H1 (cell line): ENCODE data around the gene ZBTB7A. TPM values are rescaled to one million over a fixed set of nuclear protein-coding genes. Genes with fewer than 3 reads are reported as not detected.

Source experiments
- CTCF ChIA-PET: fragments of 300-600 bp; sonication (Branson Sonifier 250); formaldehyde crosslinking; loops from one replicate; lab custom pipeline; 2021; ENCODE audit not compliant: partially characterized antibody; lab: Charles Lee
- POLR2A ChIA-PET: fragments of 300-600 bp; sonication (Branson Sonifier 250); formaldehyde crosslinking; loops from one replicate; lab custom pipeline; 2021; ENCODE audit warnings: inconsistent platforms; ENCODE audit not compliant: partially characterized antibody; lab: Charles Lee
- DNase-seq, 2 experiments: peaks; one replicate each; pipeline versions ENCODE4 v3.0.0 to v3.0.0-alpha.2; 2010 to 2022; ENCODE audit warnings: low spot score in 2 of 2, low read depth in 1 of 2, mixed read lengths in 1 of 2
- FAIRE-seq: peaks from 2 replicates; lab custom pipeline; 2011; peaks lifted over from hg19 to GRCh38; lab: Jason Lieb, UNC
- H2AFZ ChIP-seq: 2 replicates; pipeline ENCODE4 v1.8.1; 2012; ENCODE audit warnings: low read length, inconsistent platforms
- H2AK5ac ChIP-seq: 2 replicates; pipeline ENCODE4 v1.6.1; 2013; ENCODE audit warnings: low read depth, low read length
- H2BK120ac ChIP-seq: replicated peaks from 2 replicates; pipeline ENCODE3; 2013; ENCODE audit warnings: low read depth, low read length, inconsistent platforms
- H2BK12ac ChIP-seq: 2 replicates; pipeline ENCODE4 v1.6.1; 2013; ENCODE audit warnings: low read depth, low read length
- H2BK15ac ChIP-seq: 2 replicates; pipeline ENCODE4 v1.6.1; 2013; ENCODE audit warnings: low read length
- H2BK20ac ChIP-seq: 2 replicates; pipeline ENCODE4 v1.6.1; 2013; ENCODE audit warnings: low read length
- H2BK5ac ChIP-seq: 2 replicates; pipeline ENCODE4 v1.6.1; 2013; ENCODE audit warnings: low read depth, low read length
- H3K14ac ChIP-seq: 2 replicates; pipeline ENCODE4 v1.6.1; 2013; ENCODE audit warnings: inconsistent platforms; ENCODE audit not compliant: insufficient read length
- H3K18ac ChIP-seq: 2 replicates; pipeline ENCODE4 v1.6.1; 2013; ENCODE audit warnings: low read length; ENCODE audit errors: extremely low read depth
- H3K23ac ChIP-seq: 2 replicates; pipeline ENCODE4 v1.6.1; 2013; ENCODE audit warnings: inconsistent platforms; ENCODE audit not compliant: insufficient read length
- H3K23me2 ChIP-seq: 2 replicates; pipeline ENCODE4 v1.6.1; 2013; ENCODE audit warnings: low read depth, low read length
- H3K27ac ChIP-seq: 2 replicates; pipeline ENCODE4 v1.6.1; 2011; ENCODE audit warnings: low read depth, low read length, inconsistent platforms
- H3K27me3 ChIP-seq, 4 experiments: replicated peaks in 1 of 4; 1 replicate in 1 of 4; 2 replicates in 3 of 4; pipeline versions ENCODE4 v1.6.1 to v1.8.1; 2011 to 2013; ENCODE audit warnings: low read length in 3 of 4, mild to moderate bottlenecking in 3 of 4, inconsistent platforms in 2 of 4, mixed read lengths in 2 of 4, moderate library complexity in 1 of 4; ENCODE audit not compliant: control insufficient read depth in 3 of 4, insufficient read depth in 3 of 4; ENCODE audit errors: extremely low read depth in 1 of 4
- H3K36me3 ChIP-seq, 4 experiments: 2 replicates each; pipeline versions ENCODE4 v1.6.1 to v1.8.1; 2011 to 2013; ENCODE audit warnings: mild to moderate bottlenecking in 4 of 4, low read length in 3 of 4, moderate library complexity in 2 of 4, control low read depth in 1 of 4, inconsistent platforms in 1 of 4; ENCODE audit not compliant: insufficient read depth in 4 of 4, control insufficient read depth in 2 of 4
- H3K4ac ChIP-seq: replicated peaks from 2 replicates; pipeline ENCODE3; 2013; ENCODE audit warnings: low read length, low read depth, mixed read lengths, inconsistent platforms; ENCODE audit not compliant: insufficient read length
- H3K4me1 ChIP-seq, 4 experiments: replicated peaks in 1 of 4; 1 replicate in 1 of 4; 2 replicates in 3 of 4; pipeline versions ENCODE4 v1.6.1 to v1.8.1; 2011 to 2013; ENCODE audit warnings: low read length in 3 of 4, inconsistent platforms in 2 of 4, mixed read lengths in 1 of 4; ENCODE audit not compliant: insufficient read depth in 4 of 4, control insufficient read depth in 3 of 4
- H3K4me2 ChIP-seq, 2 experiments: 2 replicates each; pipeline versions ENCODE4 v1.6.1 to v1.8.1; 2011 to 2013; ENCODE audit warnings: low read depth in 2 of 2, low read length in 2 of 2, control low read depth in 1 of 2, inconsistent platforms in 1 of 2, mild to moderate bottlenecking in 1 of 2; ENCODE audit not compliant: insufficient read depth in 1 of 2
- H3K4me3 ChIP-seq, 4 experiments: fragments of 200-600, 300-600 bp in 1 of 4; sonication (generic), shearing (Covaris generic), sonication (Bioruptor Twin) in 1 of 4; 2 replicates each; pipeline versions ENCODE4 v1.5.1 to v1.8.1; 2011 to 2016; ENCODE audit warnings: low read length in 4 of 4, low read depth in 3 of 4, control low read depth in 2 of 4, inconsistent platforms in 2 of 4, mild to moderate bottlenecking in 2 of 4, mixed read lengths in 1 of 4, moderate library complexity in 1 of 4; ENCODE audit not compliant: insufficient read depth in 2 of 4; ENCODE audit errors: extremely low read depth in 1 of 4
- H3K56ac ChIP-seq: replicated peaks from 2 replicates; pipeline ENCODE3; 2013; ENCODE audit warnings: low read depth, mild to moderate bottlenecking, mixed read lengths, low read length, inconsistent platforms; ENCODE audit not compliant: insufficient read length
- H3K79me1 ChIP-seq: 2 replicates; pipeline ENCODE4 v1.6.1; 2013; ENCODE audit warnings: low read depth, low read length, control low read depth
- H3K79me2 ChIP-seq, 2 experiments: 2 replicates each; pipeline versions ENCODE4 v1.6.1 to v1.8.1; 2012 to 2013; ENCODE audit warnings: low read length in 2 of 2, mild to moderate bottlenecking in 2 of 2, inconsistent platforms in 1 of 2; ENCODE audit not compliant: insufficient read depth in 2 of 2, control insufficient read depth in 1 of 2
- H3K9ac ChIP-seq, 4 experiments: replicated peaks in 1 of 4; 1 replicate in 1 of 4; 2 replicates in 3 of 4; pipeline versions ENCODE4 v1.6.1 to v1.8.1; 2011 to 2013; ENCODE audit warnings: low read depth in 3 of 4, low read length in 3 of 4, control low read depth in 2 of 4, mild to moderate bottlenecking in 2 of 4, moderate library complexity in 2 of 4, inconsistent platforms in 1 of 4; ENCODE audit errors: extremely low read depth in 1 of 4
- H3K9me3 ChIP-seq, 2 experiments: 2 replicates each; pipeline versions ENCODE4 v1.6.1 to v1.8.1; 2012 to 2013; ENCODE audit warnings: mild to moderate bottlenecking in 2 of 2, moderate library complexity in 2 of 2, control low read depth in 1 of 2, inconsistent platforms in 1 of 2, low read depth in 1 of 2, low read length in 1 of 2, mixed read lengths in 1 of 2; ENCODE audit not compliant: insufficient read depth in 2 of 2
- H4K20me1 ChIP-seq, 2 experiments: replicated peaks in 1 of 2; 2 replicates each; pipeline versions ENCODE3 to v1.8.1; 2011 to 2013; ENCODE audit warnings: inconsistent platforms in 2 of 2, low read length in 2 of 2, mild to moderate bottlenecking in 1 of 2; ENCODE audit not compliant: insufficient read depth in 2 of 2, control insufficient read depth in 1 of 2
- H4K5ac ChIP-seq: 2 replicates; pipeline ENCODE4 v1.6.1; 2013; ENCODE audit warnings: low read length, low read depth, mixed read lengths, inconsistent platforms; ENCODE audit not compliant: insufficient read length
- H4K8ac ChIP-seq: 2 replicates; pipeline ENCODE4 v1.8.0; 2013; ENCODE audit warnings: mild to moderate bottlenecking, moderate library complexity, low read length, inconsistent platforms; ENCODE audit not compliant: insufficient read depth; ENCODE audit errors: extremely low read depth
- H4K91ac ChIP-seq: replicated peaks from 2 replicates; pipeline ENCODE3; 2013; ENCODE audit warnings: low read length, mixed read lengths, inconsistent platforms; ENCODE audit not compliant: insufficient read length
- CBX8 ChIP-seq: fragments of 300-800, 300-1000 bp; sonication (generic); IDR thresholded peaks from 2 replicates; pipeline ENCODE4 v1.7.1; 2016; ENCODE audit warnings: low read depth, low read length, borderline replicate concordance
- CHD1 ChIP-seq: IDR thresholded peaks from 2 replicates; pipeline ENCODE4 v1.6.1; 2012; ENCODE audit warnings: low read depth, low read length, improper control_type of control experiment
- CREB1 ChIP-seq: IDR thresholded peaks from 2 replicates; pipeline ENCODE4 v1.6.1; 2012; ENCODE audit warnings: inconsistent platforms
- CTBP2 ChIP-seq: IDR thresholded peaks from 2 replicates; pipeline ENCODE4 v1.7.0; 2011; ENCODE audit warnings: borderline replicate concordance, mild to moderate bottlenecking, moderate library complexity, mixed read lengths, low read length; ENCODE audit not compliant: insufficient read depth, insufficient read length
- GTF2F1 ChIP-seq: IDR thresholded peaks from 2 replicates; pipeline ENCODE4 v1.6.1; 2012; ENCODE audit warnings: low read depth, low read length, improper control_type of control experiment, borderline replicate concordance
- HDAC2 ChIP-seq, 2 experiments: fragments of 300-600 bp in 1 of 2; sonication (generic) in 1 of 2; IDR thresholded peaks; 2 replicates each; pipeline ENCODE4 v1.6.1; 2011 to 2012; ENCODE audit warnings: low read depth in 2 of 2, low read length in 2 of 2, mild to moderate bottlenecking in 2 of 2, moderate library complexity in 2 of 2, borderline replicate concordance in 1 of 2, inconsistent platforms in 1 of 2
- KDM1A ChIP-seq: fragments of 200-600, 300-600 bp; sonication (generic); IDR thresholded peaks from 2 replicates; pipeline ENCODE4 v1.7.1; 2016; ENCODE audit warnings: mild to moderate bottlenecking, low read length, borderline replicate concordance
- KDM5A ChIP-seq: fragments of 200-600 bp; IDR thresholded peaks from 2 replicates; pipeline ENCODE4 v1.7.1; 2012; ENCODE audit warnings: mild to moderate bottlenecking, low read length, inconsistent platforms, mixed read lengths
- POU5F1 ChIP-seq: IDR thresholded peaks from 2 replicates; pipeline ENCODE4 v1.6.1; 2011; ENCODE audit warnings: low read depth, mild to moderate bottlenecking, low read length, moderate library complexity
- SIRT6 ChIP-seq: IDR thresholded peaks from one replicate; pipeline ENCODE4 v1.7.1; 2012; ENCODE audit warnings: low read length, inconsistent platforms
- SRF ChIP-seq: IDR thresholded peaks from 2 replicates; pipeline ENCODE4 v1.6.1; 2011; ENCODE audit warnings: mild to moderate bottlenecking, low read depth, low read length, moderate library complexity
- TAF1 ChIP-seq: IDR thresholded peaks from 2 replicates; pipeline ENCODE4 v1.6.1; 2011; ENCODE audit warnings: mild to moderate bottlenecking, low read depth, low read length
- TCF12 ChIP-seq: IDR thresholded peaks from 2 replicates; pipeline ENCODE4 v1.6.1; 2011; ENCODE audit warnings: low read depth, mild to moderate bottlenecking, low read length
- WGBS, 2 experiments: shearing (Covaris generic) in 1 of 2; methylation state at CpG; one replicate each; pipeline versions ENCODE4 v1.1.6 to v1.1.7; 2013 to 2015; ENCODE audit warnings: low lambda C conversion rate in 2 of 2, mixed read lengths in 2 of 2, inconsistent platforms in 1 of 2, low coverage in 1 of 2, missing lambda C conversion rate in 1 of 2; ENCODE audit not compliant: insufficient replicate concordance in 2 of 2, insufficient coverage in 1 of 2, insufficient read length in 1 of 2; ENCODE audit errors: extremely low coverage in 1 of 2, missing lambda C conversion rate in 1 of 2; 5-methylcytosine and 5-hydroxymethylcytosine counted together
- polyA plus RNA-seq, 7 experiments: library from polyadenylated mRNA; depleted of rRNA in 3 of 7; stranded (reverse) in 5 of 7; unstranded in 2 of 7; fragments of >200 nt in 5 of 7; fragments of 200-250 nt in 2 of 7; gene quantifications; 1 replicate in 5 of 7; 2 replicates in 1 of 7; 4 replicates in 1 of 7; pipeline versions ENCODE4 v1.2.1 to v1.2.3, GENCODE V29; 2011 to 2013; ENCODE audit warnings: missing spikeins in 2 of 7, mixed read lengths in 2 of 7
- total RNA-seq: library from RNA; stranded (reverse); fragmentation: NEBNext Ultra II Directional; extraction: Animal tissue kit (Norgen Biotek cat#: 25700); gene quantifications from 2 replicates; pipeline ENCODE4 v1.2.1, GENCODE V29; 2021

Gene ZBTB7A
- total and polyA plus RNA-seq, 2 of the 8 experiments (the other 6 are each of a cell fraction or from before 2014, with no cell fraction given), result 5.6 to 17.8 TPM

- no peak overlapping the region for H2BK120ac ChIP-seq
- no peak overlapping the region for H2AFZ ChIP-seq
- no peak overlapping the region for H2BK15ac ChIP-seq
- H2AK5ac ChIP-seq, result no peak overlapping the region
- peaks cover 0 to 3% (median 0%) of the 10 kb centered on the region in 4 experiments; a peak in 4 of 7 replicates for H3K4me1 ChIP-seq
- H4K5ac ChIP-seq, result no peak overlapping the region
- no peak overlapping the region for H3K4ac ChIP-seq
- H3K27ac ChIP-seq, result no peak overlapping the region
- no peak overlapping the region for H4K91ac ChIP-seq
- no peaks in the 10 kb centered on the region for H3K27me3 ChIP-seq
- H3K14ac ChIP-seq, result no peak overlapping the region
- H4K8ac ChIP-seq, result no peak overlapping the region
- H2BK5ac ChIP-seq, result no peak overlapping the region
- ChIA-PET POLR2A (interaction anchor here (0.7 to 3.2 kb wide), 4 partner anchors 8 to 46 kb away, joined by 3 to 13 read pairs (median 4); partner anchors contain the start of genes DAPK3 and EEF2), CTCF (interaction anchor here (1.1 kb wide), 1 partner anchor 9 kb away, joined by 3 read pairs; no protein-coding TSS in a partner anchor)
- H3K18ac ChIP-seq, result no peak overlapping the region
- WGBS, 2 experiments, result 94% methylated on average over 14 of the region's 15 CpGs; no CpG with 5 or more reads in 1 of the 2 experiments
- H3K23ac ChIP-seq, result no peak overlapping the region
- DNase-seq (no peak), FAIRE-seq (no peak)
- H3K23me2 ChIP-seq, result no peaks in the 10 kb centered on the region
- no peak overlapping the region for H3K4me3 ChIP-seq
- H3K9ac ChIP-seq, result no peak overlapping the region
- no peaks in the 10 kb centered on the region for H3K9me3 ChIP-seq
- no peak overlapping the region for H2BK20ac ChIP-seq
- peaks cover 4 to 59% of the 10 kb centered on the region in 2 experiments; a peak in 3 of 4 replicates for H3K79me2 ChIP-seq
- peaks cover 22% of the 10 kb centered on the region for H3K79me1 ChIP-seq
- no peak overlapping the region for H2BK12ac ChIP-seq
- peaks cover 0 to 26% (median 7%) of the 10 kb centered on the region in 4 experiments; a peak in 5 of 8 replicates for H3K36me3 ChIP-seq
- H3K56ac ChIP-seq, result no peak overlapping the region
- H3K4me2 ChIP-seq, result no peak overlapping the region
- peaks cover 25 to 35% of the 10 kb centered on the region in 2 experiments for H4K20me1 ChIP-seq
- no peak for TF ChIP-seq SRF
- TF ChIP-seq CBX8, result no peak
- no peak for TF ChIP-seq HDAC2 (IDR thresholded peaks at IDR 0.05; ENCODE audit: borderline replicate concordance in 1 of 2, low read depth in 2 of 2, low read length in 2 of 2)
- TF ChIP-seq TAF1, result no peak
- no peak for TF ChIP-seq CHD1
- TF ChIP-seq KDM5A, result no peak
- no peak for TF ChIP-seq TCF12
- TF ChIP-seq KDM1A, result no peak
- TF ChIP-seq SIRT6, result no peak
- TF ChIP-seq CTBP2, result no peak
- TF ChIP-seq CREB1, result no peak
- no peak for TF ChIP-seq GTF2F1
- TF ChIP-seq POU5F1, result no peak
These were observed 49.6 kb downstream of the ZBTB7A start for GRCh38 chr19:4016903-4017638.
